GM18508 (cell line): Measurements from ENCODE around the gene WNK1.
"Not testable (repeated sequence)": the region's sequence is repeated elsewhere in the genome, so short reads cannot be mapped to it uniquely, and the experiment has no call there.

Source experiments
- ATAC-seq: cut with Tn5 transposase; IDR thresholded peaks from one replicate; pipeline ENCODE4 v1.9.1; 2021; ENCODE audit warnings: moderate number of reproducible peaks; ENCODE audit not compliant: insufficient read depth, unreplicated experiment

Gene WNK1

DNA sequence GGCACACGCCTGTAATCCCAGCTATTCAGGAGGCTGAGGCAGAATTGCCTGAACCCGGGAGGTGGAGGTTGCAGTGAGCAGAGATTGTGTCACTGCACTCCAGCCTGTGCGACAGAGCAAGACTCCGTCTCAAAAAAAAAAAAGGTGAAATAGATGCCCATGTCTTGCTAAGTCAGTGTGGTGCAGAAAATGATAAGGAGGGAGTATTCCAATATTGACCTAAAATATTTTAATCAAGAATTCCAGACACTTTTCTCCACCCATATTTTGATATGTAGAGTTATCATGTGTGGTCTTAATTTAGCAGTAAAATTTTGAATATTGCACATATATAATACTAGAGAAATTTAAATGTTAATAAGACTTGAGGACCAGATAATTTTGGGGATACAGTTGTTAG, 57.7 kb downstream of the WNK1 start:
- no peak for ATAC-seq

GRCh38 chr12:810671-811415, 58.5 kb downstream of the WNK1 start:
- ATAC-seq, result no peak

GRCh38 chr12:812950-813349, 60.6 kb downstream of the WNK1 start:
- no peak for ATAC-seq

DNA sequence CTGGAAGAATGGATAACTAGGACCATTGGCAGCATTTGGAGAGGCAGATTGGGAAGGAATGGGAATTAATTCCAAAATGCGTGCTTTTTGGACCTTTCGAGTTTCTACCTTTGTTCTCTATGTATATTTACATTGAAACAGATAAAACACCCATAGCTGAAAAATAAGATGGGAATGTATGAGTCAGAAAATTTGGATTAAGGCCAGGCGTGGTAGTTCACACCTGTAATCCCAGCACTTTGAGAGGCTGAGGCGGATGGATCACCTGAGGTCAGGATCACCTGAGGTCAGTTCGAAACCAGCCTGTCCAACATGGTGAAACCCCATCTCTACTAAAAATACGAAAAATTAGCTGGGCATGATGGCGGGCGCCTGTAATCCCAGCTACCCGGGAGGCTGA, 65.1 kb downstream of the WNK1 start:
- ATAC-seq, result not testable (repeated sequence)

GRCh38 chr12:817941-818600, 65.7 kb downstream of the WNK1 start:
- no peak for ATAC-seq

DNA sequence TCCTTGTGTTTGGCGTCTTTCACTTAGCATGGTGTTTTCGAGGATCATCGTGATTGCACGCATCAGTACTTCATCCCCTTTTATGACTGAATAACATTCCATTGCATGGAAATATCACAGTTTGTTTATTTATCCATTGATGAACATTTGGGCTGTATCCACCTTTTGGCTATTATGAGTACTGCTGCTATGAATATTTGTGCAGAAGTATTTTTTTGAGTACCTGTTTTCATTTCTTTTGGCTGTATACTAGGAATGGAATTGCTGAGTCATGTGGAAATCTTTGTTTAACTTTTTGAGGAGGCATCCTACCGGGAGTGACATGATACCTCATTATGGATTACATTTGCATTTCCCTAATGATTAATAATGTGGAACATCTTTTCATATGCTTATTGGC, 66.4 kb downstream of the WNK1 start:
- ATAC-seq, result no peak

- no peak for ATAC-seq
Observed at GRCh38 chr12:820336-820735, 68.0 kb downstream of the WNK1 start.

DNA sequence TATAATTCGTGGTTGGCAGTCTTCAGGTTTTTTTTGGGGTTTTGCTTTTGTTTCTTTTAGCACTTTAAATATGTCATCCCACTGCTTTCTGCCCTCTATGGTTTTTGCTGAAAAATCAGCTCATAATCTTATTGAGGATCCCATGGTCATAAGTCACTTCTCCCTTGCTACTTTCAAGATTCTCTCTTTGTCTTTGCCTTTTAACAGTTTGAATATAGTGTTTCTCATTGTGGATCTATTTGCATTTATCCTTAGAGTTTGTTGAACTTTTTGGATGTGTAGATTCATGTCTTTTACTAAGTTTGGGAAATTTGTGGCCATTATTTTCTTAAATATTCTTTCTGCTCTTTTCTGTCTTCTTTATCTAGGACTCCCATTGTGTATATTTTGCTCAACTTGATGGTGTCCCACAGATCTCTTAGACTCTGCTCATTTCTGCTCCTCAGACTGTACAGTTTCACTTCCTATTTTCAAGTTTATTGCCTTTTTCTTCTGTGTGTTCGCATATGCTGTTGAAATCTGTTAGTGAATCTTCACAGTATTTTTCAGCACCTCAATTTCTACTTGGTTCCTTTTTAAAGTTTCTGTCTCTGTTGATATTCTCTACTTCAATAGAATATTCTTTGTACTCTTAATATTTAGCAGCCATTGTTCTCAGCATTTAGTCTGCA, 70.8 kb downstream of the WNK1 start:
- peak; percentile 68 for ATAC-seq

DNA sequence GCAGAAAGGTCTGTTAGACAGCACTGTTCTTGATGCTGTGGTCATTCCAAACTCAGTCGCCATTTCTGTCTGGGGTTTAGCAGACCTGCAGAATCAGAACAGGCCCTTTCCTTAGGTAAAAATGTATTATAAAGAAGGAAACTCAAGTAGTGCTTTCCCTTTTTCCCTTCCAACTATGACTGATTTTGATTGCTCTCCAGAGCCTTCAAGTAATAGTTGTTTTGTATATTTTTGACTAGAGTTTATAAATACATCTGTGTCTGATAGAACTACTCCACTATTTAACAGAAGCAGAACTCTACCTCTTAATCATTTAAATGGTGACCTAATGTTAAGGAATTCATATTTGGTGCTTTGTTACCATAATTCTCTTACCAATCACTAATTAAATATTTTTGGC, 74.0 kb downstream of the WNK1 start:
- no peak for ATAC-seq

- ATAC-seq, result no peak
Observed at GRCh38 chr12:828726-829395, 76.5 kb downstream of the WNK1 start.

DNA sequence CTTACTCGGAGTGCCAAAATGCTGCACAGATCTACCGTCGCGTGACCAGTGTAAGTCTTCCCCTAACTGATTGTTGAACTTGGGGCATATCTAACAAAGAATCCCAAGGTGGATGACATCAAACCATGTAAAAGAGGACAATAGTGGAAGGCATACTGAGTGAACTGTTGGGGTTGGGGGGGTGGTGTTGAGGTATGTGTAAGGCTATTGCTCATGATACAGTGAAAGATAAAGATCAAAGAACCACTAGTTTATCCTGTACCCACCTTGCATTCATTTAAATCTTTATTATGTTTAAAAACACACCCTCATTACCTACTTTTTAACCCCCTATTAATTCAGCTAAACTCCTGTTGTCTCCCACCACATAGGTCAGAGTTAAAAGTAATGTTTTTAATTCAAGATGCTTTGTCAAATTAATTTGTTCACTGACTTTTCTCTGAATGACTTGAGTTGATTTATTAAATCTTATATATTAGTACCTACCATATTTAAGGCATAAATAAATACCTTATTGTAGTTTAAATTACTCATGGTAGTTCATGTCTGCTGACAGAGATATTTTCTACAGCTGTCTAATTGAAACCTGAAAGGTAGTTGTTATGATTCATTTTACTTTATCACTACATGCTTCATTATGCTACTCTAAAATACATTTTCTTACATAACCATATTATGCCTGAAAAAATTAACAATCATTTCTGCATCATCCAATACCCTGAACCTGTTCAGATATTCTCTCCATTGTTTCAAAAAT, 77.9 kb downstream of the WNK1 start:
- no peak for ATAC-seq

DNA sequence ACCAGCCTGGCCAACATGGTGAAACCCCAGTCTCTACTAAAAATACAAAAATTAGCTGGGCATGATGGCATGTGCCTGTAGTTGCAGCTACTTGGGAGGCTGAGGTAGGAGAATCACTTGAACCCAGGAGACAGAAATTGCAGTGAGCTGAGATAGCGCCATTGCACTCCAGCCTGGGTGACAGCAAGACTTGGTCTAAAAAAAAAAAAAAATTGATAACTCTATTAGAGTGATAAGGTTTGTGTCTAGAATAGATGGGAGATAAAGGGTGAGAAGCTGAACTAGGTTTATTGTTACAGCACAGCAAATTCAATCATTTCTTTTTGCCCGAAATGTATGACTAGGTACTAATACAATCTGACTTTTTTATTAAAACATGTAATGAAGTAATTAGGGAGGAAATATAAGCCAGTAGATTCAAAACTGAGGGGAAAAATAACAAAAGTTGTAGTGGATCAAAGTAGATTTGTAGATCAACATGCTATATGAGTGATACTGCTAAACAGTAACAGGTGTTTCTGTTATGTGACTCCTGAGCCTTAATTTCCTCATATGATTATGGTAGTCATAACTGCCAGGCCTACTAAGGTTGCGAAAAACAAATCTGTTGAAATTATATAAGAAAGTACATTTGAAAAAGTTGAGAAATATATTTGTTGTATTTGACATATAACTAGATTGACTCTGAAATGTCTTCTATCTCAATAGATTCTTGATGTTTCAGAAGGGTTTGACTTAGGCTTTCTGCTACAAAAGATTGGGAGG, 83.6 kb downstream of the WNK1 start:
- ATAC-seq, result no peak

GRCh38 chr12:836952-837351, 84.6 kb downstream of the WNK1 start:
- no peak for ATAC-seq

DNA sequence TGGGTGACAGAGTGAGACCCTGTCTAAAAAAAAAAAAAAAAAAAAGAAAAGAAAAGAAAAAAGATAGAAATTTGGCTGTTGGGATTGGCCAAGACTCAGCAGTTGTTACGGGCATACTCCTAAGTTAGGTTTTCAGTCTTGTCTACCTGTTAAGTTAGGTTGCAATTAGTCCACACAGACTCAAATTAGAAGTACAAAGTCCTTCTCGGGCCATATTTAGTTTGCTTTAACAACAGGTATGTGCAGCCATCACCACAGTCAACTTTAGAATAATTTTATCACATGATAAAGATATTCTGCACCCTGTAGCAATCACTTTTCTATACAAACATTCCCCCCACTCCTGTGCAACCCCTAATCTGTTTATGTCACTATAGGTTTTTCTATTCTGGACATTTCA, 85.2 kb downstream of the WNK1 start:
- ATAC-seq, result no peak

DNA sequence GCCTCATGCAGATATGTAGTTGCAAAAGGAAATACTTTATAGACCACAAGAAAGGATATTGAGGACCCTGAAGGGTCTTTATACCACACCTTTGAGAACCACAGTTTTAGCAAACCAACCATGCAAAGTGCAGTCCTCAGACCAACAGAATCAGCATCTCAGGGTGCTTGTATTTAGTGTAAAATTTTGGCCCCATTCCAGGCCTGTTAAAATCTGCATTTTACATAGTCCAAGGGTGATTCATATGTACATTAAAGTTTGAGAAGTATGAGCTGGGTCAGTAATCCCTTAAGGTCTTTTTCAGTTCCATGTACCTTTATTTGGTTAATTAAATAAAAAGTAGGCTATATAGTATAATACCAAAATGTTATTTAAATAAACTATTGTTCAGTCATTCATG, 91.2 kb downstream of the WNK1 start:
- no peak for ATAC-seq

DNA sequence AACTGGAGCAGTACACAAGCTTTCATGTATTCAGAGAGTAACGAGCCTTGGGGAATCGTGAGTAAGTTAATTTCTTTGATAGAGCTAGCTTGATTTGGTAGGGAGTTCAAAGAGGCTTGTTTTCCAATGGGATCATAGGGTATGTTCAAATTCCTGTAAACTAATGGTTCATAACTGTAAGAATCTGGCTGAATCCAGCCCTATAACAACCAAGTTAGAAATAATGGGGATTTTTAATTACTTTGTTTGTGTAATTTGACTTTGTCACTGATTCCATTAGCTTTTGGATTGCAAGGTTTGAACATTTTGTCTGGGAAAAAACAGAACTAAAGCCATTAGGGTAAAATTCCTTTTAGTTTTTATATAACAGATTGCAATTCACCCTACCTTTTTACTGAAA, 94.0 kb downstream of the WNK1 start:
- ATAC-seq, result no peak

DNA sequence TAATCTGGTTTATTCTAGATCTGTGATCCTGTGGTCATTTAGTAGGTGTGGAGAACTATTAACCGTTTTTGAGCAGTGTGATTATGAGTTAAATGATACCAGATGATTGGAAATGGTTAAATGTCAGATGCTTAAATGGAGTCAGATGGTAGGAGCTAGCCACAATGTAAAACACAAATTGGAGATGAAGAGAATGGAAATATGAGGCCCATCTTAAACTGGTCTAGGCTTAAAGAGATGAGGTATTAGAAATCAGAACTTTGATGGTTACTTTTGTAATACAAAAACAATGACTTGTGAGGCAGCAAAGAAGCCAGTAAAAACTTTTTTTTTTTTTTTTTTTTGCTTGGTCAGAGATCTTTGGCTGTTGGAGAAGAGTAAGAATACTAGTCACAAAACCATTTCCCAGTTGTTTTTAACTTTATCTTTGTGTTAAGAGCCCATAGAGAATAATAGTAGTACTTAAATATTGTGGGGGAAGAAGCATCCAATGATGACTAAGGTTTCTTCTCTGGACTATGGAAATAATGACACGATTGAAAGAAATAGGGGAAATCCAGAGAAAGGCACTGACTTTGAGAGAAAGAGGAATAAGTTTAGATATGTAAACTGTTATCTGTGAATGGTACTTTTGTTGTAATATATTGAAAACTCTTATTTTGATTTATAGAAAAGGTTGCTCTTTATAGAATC, 95.9 kb downstream of the WNK1 start:
- ATAC-seq, result no peak

- ATAC-seq, result no peak
Observed at GRCh38 chr12:848882-849527, 96.6 kb downstream of the WNK1 start.
